Glutamatergic neuron (in vitro differentiated cells): ENCODE data around the gene SLTM. TPM values are rescaled to one million over a fixed set of nuclear protein-coding genes. Genes with fewer than 3 reads are reported as not detected.
A peak's percentile ranks its signal among the peaks of the same experiment; 100 is the strongest.

Experiments used
- DNase-seq: peaks from one replicate; pipeline ENCODE4 v3.0.0; 2022
- H3K27ac Mint-ChIP-seq: one replicate; pipeline ENCODE4 v1.8.0; 2020; ENCODE audit warnings: mild to moderate bottlenecking, mixed read lengths, inconsistent platforms; ENCODE audit not compliant: unreplicated experiment
- H3K27me3 Mint-ChIP-seq: one replicate; pipeline ENCODE4 v1.8.0; 2020; ENCODE audit warnings: mild to moderate bottlenecking, moderate library complexity, mixed read lengths, inconsistent platforms; ENCODE audit not compliant: unreplicated experiment
- H3K36me3 Mint-ChIP-seq: one replicate; pipeline ENCODE4 v1.8.0; 2020; ENCODE audit warnings: mild to moderate bottlenecking, mixed read lengths, inconsistent platforms; ENCODE audit not compliant: unreplicated experiment
- H3K4me1 Mint-ChIP-seq: one replicate; pipeline ENCODE4 v1.8.0; 2020; ENCODE audit warnings: mild to moderate bottlenecking, low read depth, mixed read lengths, inconsistent platforms; ENCODE audit not compliant: unreplicated experiment
- H3K4me3 Mint-ChIP-seq: one replicate; pipeline ENCODE4 v1.8.0; 2020; ENCODE audit warnings: mild to moderate bottlenecking, mixed read lengths, inconsistent platforms; ENCODE audit not compliant: unreplicated experiment
- H3K9me3 Mint-ChIP-seq: one replicate; pipeline ENCODE4 v1.8.0; 2020; ENCODE audit warnings: mild to moderate bottlenecking, moderate library complexity, mixed read lengths, inconsistent platforms; ENCODE audit not compliant: unreplicated experiment
- long read RNA-seq: library from polyadenylated mRNA; unstranded; transcript quantifications from one replicate; pipeline ENCODE4 v2.0.0, GENCODE V29; 2020; ENCODE audit not compliant: unreplicated experiment
- total RNA-seq: library from RNA; stranded (reverse); fragmentation: NEBNext Ultra II Directional; extraction: Animal tissue kit (Norgen Biotek cat#: 25700); gene quantifications from one replicate; pipeline ENCODE4 v1.2.1, GENCODE V29; 2021; ENCODE audit not compliant: unreplicated experiment
- TF ChIP-seq, protein P1 (sequence below): fragments of 200-600 bp; sonication (generic); IDR thresholded peaks from one replicate; pipeline ENCODE4 v1.5.0; 2021; ENCODE audit not compliant: partially characterized antibody, unreplicated experiment

The SLTM gene
- 76.7 TPM for total RNA-seq
- long read RNA-seq, partial matches to known transcripts: 32 of 50 reads
- long read RNA-seq, other reads (novel, unspliced or antisense): 14 of 50 reads

DNA sequence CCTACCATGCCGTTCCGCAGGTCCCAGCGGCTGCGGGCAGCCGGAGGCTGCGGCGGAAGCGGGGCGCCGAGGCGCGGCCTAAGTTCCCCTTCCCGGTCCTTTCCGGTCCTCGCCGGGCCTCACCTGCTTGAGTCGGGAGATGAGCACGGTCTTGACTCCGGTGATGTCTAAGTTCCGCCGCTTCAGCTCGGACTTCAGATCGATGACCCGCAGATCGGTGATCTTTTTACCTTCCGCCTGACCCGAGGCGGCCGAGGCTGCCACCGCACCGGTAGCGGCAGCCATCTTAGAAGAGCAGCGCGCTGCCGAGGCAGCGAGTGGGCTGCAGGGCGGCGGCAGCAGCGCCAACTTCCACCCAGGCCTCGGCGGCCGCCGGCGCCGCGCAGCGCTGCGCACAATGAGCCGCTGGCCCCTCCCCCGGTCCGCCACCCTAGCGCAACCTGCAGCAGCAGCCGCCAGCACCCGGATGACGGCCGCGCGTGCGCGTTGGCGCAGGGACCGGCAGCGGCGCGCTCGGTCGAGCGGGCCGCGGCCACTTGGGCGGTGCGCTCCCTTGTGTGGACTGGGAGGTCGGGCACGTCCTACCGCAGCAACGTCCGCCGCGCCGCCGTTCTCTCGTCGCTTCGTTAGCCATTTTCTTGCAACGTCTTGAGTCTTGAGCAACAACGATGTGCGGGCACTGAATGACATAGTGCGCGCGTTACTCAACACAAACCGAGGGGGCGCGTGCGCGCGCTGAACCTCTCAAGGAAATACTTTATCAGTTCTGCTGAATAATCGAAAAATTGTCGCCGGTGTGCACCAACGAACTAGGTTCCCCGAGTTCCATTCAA is at the start of gene SLTM:
Gene SLTM (minus strand): TSS at position 399 of the 833 bp plus-strand sequence. CDS start 114 bp downstream, at position 285.
- H3K36me3 Mint-ChIP-seq: no peaks in the 10 kb centered on the region
- peaks cover 10% of the 10 kb centered on the region for H3K4me1 Mint-ChIP-seq
- peaks cover 10% of the 10 kb centered on the region for H3K9me3 Mint-ChIP-seq
- peak within 1 kb of the TSS; percentile 99 for H3K4me3 Mint-ChIP-seq
- peak within 1 kb of the TSS; percentile 99 for H3K27ac Mint-ChIP-seq
- TF ChIP-seq, protein P1, sequence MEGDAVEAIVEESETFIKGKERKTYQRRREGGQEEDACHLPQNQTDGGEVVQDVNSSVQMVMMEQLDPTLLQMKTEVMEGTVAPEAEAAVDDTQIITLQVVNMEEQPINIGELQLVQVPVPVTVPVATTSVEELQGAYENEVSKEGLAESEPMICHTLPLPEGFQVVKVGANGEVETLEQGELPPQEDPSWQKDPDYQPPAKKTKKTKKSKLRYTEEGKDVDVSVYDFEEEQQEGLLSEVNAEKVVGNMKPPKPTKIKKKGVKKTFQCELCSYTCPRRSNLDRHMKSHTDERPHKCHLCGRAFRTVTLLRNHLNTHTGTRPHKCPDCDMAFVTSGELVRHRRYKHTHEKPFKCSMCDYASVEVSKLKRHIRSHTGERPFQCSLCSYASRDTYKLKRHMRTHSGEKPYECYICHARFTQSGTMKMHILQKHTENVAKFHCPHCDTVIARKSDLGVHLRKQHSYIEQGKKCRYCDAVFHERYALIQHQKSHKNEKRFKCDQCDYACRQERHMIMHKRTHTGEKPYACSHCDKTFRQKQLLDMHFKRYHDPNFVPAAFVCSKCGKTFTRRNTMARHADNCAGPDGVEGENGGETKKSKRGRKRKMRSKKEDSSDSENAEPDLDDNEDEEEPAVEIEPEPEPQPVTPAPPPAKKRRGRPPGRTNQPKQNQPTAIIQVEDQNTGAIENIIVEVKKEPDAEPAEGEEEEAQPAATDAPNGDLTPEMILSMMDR: peak; percentile 43
- peak; percentile 97 for DNase-seq
- H3K27me3 Mint-ChIP-seq: peaks cover 4% of the 10 kb centered on the region

DNA sequence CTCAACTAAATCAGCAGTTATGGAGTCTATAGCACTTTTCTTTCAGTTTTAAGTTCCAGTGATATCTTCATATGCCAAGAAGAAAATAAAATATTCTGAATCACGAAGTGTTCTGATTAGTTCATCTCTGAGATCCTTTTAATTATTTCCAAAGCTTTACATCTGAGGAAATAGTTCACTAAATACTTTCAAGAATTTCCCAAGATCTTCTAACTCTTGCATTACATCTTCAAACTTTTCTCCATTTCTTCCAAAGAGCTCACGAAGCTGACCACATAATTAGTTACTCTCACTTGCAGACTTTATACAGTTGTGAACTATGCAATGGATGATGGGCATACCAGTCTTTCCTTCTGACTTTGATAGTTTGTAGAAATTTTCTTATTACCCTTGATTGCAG is 49.8 kb upstream of the SLTM start:
- peaks cover 8% of the 10 kb centered on the region for H3K9me3 Mint-ChIP-seq
- peaks cover 6% of the 10 kb centered on the region for H3K27me3 Mint-ChIP-seq
- H3K4me1 Mint-ChIP-seq: peaks cover 2% of the 10 kb centered on the region
- H3K4me3 Mint-ChIP-seq: no peak overlapping the region
- TF ChIP-seq, protein P1: no peak
- no peaks in the 10 kb centered on the region for H3K36me3 Mint-ChIP-seq
- DNase-seq: no peak
- H3K27ac Mint-ChIP-seq: no peak overlapping the region

DNA sequence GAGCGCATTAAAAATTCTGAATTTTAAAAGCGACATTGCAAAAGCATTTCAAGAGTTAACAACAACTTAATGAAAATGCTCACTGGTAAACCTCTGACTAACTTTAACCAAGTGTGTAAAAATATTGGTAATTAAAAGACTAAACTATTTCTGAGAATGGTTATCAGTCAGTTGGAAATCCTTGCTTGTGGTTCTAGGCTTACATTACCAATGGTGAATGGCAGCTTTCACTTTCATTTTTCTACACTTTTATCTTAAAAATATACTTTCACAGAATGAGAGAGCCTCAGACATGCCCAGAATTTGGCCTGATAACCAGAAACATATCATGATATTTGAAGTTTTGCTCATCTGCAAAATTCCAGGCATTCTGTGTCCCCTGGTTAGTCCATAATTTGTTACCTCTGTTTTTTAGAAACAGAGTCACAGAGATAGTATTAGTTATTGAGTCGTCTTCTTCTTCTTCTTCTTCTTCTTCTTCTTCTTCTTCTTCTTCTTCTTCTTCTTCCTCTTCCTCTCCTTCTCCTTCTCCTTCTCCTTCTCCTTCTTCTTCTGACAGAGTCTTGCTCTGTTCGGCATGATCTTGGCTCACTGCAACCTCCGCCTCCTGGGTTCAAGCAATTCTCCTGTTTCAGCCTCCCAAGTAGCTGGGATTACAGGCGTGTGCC is 48.5 kb upstream of the SLTM start:
- H3K4me3 Mint-ChIP-seq: no peak overlapping the region
- DNase-seq: no peak
- no peaks in the 10 kb centered on the region for H3K4me1 Mint-ChIP-seq
- no peaks in the 10 kb centered on the region for H3K36me3 Mint-ChIP-seq
- no peaks in the 10 kb centered on the region for H3K9me3 Mint-ChIP-seq
- TF ChIP-seq, protein P1: no peak
- H3K27me3 Mint-ChIP-seq: no peaks in the 10 kb centered on the region
- H3K27ac Mint-ChIP-seq: no peak overlapping the region

DNA sequence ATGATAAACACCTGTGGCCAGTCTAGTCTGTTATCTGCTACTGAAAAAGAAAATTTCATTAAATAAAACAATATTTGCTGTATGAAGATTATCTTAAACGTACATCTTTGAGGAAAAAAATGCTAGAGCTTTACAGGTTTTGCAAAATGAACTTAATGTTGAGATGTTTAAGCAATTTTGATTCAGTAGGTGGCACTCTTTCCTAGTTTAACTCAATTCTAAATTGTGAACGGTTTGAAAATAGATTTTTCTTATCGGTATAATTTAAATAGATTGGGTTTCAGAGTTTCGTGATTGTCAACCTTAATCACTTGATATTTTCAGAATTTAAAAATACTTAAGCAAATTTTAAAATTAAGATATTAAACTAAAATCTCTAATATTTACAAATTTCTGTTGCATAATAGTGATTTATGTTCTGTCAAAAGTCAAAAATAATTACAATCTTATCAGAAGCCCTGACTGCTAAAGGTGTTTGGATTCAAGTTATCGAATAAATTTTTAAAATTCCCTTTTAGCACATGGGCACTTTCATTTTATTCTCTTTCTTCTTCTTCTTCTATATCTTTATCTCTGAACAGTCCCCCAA is 47.0 kb upstream of the SLTM start:
- Mint-ChIP-seq H3K4me3 (no peak overlapping the region), H3K4me1 (no peaks in the 10 kb centered on the region), H3K36me3 (no peaks in the 10 kb centered on the region), H3K27me3 (no peaks in the 10 kb centered on the region), H3K9me3 (no peaks in the 10 kb centered on the region), H3K27ac (no peak overlapping the region)
- DNase-seq: no peak
- TF ChIP-seq, protein P1: peak; percentile 36
